IPS DF 4.7 (cell line): ENCODE data around the gene SAMMSON.

Experiments
- DNase-seq: peaks from one replicate; pipeline ENCODE4 v3.0.0-alpha.2; 2013; ENCODE audit warnings: low spot score; ENCODE audit errors: extremely low read depth

SAMMSON gene

DNA sequence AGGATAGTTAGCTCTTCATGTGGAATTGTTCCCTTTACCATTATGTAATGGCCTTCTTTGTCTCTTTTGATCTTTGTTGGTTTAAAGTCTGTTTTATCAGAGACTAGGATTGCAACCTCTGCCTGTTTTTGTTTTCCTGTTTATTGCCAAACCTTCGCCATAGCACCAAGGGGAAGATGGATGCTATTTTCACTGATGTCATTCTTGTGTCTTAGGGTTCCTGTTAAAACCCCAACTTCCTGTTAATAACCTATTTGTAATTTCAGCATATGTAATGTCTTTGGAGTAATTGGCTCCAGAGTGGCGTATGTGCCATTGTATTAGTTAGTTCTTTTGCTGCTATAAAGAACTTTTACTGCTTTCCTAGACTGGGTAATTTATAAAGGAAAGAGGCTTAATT is 10.8 kb downstream of the SAMMSON start:
- DNase-seq: no peak

DNA sequence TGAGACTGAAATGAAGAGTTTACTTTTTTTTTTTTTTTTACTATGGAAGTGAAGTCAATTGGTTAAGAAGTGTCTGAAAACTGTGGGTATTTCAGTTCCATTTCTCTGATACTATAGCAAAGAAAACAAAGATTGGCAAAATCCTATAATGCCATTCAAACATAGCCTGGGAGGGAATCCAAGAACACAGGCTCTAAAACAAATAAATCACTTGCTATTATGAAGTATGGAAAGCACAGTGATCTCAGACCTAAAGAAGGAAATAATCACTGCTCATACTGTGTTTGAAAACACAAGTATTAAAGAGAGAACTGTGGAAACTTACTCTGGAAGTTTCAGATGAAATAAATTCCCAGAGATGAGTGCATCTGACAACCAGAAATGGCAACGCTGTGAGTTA is 12.0 kb downstream of the SAMMSON start:
- DNase-seq: no peak

DNA sequence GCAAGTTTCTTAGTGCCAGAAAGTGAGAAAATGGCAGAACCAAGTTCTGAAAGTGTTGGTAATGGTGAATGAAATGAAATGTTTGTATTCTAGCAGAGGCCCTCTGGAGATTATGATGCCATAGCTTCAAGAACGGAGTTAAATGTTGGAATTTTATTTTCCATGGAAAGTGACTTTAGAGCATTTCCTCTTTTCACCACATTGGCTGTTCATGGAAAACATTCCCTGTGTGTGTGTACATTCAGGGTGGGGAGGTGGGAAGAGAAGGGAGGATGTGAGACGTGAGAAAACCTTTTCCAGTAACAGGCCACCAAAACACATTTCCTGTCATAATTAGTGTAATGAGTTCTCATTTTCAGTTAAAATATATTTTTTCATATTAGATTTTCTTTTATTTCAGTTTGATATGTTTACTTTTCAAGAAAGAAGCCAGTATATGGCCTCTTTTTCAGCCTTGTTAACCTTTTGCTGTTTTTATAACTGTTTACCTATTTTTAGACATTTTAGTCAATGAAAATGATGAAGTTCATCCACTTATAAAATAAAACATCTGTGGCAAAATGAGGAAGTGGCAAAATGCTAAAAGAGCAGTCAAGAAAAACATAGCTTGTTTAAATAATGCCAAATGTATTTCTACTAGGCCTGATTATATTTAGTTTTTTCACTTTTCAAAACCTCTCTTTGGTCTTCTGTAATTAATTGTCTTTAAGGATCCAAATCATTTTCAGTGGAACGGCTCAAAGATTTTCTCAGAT is 21.6 kb downstream of the SAMMSON start:
- DNase-seq: no peak

DNA sequence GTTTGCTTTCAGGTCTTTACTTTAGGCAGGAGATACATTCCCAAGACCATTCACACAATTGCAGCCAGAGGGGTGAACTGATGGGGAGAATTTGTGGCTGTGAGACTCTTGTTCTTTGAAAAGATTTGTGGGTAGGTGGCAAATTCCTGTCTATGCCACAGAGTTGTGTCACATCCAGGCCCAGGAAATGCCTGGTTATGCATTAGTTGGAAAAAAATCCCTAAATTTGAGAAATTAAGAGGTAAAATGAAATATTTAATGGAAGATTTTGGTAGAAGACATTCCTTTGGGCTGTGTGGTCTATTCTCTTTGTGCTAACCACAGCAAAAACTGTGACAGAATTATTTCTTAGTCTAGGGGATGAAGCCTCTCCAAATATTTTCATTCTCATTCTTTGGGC is 28.8 kb downstream of the SAMMSON start:
- no peak for DNase-seq

DNA sequence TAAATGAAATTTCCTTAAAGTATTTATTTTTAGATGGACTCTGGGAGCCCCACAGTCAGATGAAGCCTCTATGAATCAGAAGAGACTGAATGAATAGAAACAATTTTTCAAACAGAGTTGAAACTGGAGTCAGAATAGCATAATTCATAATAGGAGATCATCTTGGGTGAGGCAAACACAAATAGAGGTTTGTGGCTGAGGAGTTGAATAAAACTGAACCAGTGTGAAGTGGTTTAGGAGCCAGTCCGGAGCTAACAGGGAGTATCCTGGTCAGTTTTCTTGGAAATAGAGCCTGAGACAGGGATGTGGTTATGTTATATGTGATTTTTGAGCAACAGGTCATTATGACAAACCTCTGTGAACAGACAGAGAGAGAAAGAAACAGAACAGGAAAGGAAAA is 39.2 kb downstream of the SAMMSON start:
- DNase-seq: no peak

DNA sequence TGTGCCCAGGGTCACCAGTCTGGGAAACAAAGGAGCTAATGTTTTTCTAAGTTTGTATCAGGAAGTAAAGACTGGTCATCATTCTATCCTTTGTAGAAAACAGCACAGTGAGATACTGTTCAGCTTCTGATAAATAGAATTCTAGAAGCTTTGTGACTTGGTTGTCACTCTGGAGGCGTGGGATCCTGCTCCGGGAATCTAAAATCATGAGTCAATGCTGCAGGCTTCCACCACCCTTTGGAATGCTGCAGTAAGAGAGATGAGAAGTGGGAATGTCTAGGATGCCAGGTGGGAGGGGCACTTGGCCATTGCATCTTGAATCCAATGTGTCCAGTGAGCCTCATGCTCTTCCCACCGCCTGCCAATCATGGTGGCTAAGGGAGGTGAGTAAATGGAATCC is 40.9 kb downstream of the SAMMSON start:
- no peak for DNase-seq

DNA sequence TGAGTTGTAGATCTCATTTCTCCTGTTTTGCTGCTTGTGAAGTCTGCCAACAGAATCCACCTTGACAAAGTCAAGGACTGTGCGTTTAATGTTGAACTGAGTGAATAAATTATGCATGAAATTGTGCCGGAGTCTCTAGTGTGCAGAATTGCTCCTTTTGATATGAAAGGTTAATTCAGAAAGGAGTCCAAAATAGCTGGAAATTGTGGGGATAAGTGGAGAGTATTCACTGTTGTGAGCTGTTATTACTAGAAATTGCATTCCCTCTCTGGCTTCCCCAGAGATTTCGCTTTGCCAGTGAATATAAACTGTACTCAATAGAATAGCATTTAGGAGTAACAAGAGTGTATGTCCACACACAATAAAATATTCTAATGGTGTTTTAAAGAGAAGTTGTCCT is 43.1 kb downstream of the SAMMSON start:
- DNase-seq: no peak

DNA sequence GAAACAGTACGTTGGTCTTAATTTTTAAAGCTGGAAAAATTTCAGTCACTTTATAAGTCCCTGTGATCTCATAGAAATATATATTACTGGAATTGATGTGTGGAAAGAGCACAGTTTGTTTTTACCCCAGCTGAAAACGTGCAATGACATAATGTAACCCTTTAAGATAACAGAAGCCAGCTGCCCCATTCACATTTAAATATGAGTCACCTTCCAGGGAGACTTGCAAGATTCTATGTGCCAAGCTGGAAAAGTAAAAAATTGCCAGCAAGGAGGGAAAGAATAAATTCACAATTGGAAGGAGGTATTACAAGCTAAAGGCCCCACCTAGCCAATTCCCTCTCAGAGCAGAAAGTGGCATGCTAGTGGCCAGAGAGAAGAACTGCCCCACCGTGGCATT is 50.2 kb downstream of the SAMMSON start:
- DNase-seq: no peak

DNA sequence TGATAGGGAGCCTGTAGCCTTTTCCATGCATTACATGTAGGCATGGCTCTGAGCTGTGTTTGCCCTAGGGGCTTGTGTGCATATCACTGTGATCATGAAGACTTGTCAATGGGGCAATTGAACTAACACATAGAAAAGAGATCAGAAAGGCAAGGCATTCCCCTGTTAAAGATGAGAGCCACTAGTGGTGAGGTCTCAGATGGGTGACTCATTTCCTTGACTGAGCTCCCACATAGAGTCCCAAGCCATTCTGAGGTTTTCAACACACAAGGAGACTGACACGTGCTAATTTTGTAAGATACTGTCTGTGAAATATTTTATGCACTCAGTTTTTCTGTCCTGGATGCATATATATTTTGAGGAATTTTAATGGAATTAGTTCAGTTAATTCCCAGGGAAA is 53.8 kb downstream of the SAMMSON start:
- no peak for DNase-seq

DNA sequence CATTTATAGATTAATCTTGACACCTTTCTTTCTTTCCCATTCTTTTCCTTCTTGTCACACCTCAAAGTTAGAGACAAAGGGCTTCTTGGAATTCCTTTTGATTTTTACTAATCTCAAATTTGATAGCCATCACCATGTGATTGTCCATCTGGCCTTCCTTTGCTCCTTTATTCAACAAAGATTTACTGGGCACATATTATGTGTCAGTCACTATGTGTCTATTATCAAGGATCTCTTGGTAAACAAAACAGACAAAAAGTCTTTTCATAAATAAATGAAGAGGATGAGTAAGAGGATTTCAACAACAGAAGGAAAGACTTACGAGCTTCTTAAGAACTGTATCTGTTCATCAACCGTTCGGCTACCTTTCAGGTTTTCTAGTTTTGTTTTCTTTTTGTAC is 56.5 kb downstream of the SAMMSON start:
- DNase-seq: no peak

DNA sequence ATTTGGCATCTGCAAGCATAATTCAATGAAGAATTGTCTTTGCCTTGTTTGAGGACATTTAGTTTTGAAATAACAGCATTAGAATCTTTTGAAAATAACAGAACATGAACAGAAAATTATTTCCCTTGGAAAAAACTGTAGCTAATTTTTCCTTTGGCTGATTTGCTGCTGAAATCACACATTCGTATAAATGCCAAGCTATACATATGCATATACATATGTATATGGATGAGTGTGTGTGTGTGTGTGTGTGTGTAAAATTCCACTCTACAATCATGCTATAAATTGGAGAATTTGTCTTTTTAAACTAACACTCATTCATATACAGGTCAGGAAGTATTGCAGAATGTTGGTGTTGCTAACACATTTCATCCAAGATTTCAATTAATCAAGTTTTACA is 57.9 kb downstream of the SAMMSON start:
- no peak for DNase-seq

DNA sequence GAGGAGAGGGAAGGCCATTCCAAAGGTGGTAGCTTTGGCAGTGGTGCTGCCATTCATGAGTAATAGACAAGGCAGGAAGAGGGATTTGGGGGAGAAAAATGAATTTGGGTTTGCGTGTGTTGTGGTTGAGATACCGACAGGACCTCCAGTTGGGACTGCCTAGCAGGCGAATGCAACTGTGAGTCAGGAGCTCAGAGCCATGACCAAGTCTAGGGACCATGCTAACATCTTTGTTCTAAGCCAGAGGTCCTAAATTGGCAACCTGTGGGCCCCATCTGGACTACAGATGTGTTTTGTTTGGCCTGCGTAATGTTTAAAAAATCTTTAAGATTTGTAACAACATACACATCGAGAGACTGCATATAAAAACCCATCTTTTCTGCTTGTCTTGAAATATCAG is 61.6 kb downstream of the SAMMSON start:
- no peak for DNase-seq

DNA sequence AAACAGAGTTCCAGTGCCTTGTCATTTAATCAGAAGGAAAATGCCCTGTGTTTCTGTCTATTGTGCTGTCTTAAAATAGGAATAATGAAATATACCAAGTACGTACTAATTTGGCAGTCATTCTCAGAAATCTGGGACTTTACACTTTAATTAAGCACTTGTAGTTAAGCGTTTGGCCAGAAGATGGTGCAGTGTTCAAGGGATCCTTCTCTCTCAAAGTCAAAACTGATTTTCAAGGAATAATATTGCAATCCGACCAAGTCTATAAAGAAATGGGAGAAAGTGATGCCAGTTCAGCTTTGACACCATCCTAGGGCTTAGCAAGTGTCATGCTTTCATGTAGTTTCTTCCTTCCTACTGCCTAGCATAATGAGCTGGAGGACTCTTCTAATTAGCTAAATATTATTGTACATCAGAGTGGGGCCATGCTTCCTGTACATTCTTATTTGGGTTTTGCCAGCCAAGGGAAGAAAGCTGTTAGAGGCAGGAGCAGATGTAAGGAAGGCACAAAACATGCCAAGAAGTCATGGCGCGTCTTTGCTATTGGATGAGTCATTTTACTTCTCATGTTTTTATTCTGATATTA is 64.8 kb downstream of the SAMMSON start:
- DNase-seq: no peak

DNA sequence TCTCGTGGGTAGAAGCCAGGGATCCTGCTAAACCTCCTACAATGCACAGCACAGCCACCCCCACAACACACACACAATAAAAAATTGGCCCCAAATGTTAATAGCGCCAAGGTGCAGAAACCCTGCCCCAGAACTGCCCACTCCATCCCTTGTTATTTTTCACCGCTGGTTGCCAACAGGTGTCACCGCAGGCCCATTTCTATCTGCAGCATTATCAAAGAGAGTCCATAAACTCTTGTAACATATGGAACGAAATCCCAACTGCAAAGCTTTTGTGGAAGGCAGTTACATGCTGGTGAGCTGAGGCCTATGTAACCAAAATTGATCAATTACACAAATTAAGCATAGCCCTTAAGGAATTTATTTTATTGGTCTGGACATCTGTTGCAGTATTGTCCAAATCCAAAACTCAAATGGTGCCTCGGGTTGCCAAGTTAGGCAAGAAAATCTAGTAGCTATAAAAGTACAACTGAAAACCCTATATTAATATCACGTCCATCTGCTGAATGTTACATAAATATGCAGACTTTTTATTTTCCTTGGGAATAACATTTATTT is 66.2 kb downstream of the SAMMSON start:
- DNase-seq: no peak

DNA sequence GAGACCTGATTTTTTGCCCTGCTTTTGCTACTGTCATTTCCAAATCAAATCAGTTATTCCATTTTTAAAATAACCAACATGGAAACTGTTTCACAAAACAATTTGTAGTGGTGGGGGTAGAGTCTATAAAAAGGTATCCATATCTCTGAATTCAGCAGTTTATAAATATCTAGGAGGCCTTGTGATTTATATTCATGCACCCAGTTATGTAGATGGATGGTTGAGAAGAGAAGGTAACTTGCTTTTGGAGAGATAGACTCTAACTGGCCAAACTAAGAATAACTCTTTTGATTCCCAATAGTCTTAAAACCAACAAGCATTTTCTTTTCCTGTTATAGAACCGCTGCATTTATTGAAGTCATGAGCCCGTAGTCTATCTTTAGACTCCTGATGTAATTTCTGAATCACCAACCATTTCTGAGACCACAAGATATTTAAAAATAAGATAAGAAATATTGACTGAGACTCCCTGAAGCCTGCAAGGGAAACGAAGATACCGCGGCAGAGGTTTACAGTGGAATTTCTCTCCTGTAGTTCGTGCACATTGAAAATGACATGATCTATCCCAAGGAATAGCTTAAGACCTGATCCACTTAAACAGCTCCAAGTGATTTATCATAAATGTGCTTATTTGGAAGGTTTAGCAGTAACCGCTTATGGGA is 68.5 kb downstream of the SAMMSON start:
- no peak for DNase-seq

DNA sequence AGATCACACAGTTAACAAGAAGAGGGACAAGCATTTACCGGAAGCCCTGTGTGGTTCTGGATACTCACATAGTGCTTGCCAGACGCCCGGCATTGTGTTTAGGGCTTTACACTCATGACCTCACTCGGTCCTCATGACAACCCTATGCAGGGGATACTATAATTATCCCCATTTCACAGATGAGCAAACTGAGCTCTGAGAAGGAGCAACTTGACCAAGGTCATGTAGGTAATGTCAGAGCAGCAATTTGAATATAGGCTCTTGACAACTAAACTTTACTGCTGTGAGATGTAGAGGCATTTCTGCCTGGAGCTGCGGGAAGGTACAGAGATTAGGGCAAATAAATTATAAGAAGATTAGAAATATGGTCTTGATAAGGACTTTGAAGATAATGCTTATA is 70.0 kb downstream of the SAMMSON start:
- no peak for DNase-seq

DNA sequence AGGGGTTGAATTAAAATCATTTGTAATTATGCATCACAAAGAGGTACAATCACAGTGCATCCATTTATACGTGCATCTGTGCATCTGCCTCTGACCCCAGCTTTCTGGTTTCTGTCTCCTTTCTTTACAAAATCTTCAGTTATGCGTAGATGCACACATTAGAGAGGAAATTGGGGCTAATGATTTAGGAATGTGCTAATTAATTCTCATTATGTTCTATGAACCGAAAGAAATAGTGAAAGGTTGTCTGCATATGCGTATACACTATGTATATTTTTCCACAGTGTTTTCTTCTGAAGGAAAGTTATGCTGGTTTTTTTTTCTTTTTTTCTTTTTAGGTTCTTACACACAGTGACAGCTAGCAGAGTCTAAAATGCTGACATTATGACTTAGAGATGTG is 71.6 kb downstream of the SAMMSON start:
- no peak for DNase-seq

DNA sequence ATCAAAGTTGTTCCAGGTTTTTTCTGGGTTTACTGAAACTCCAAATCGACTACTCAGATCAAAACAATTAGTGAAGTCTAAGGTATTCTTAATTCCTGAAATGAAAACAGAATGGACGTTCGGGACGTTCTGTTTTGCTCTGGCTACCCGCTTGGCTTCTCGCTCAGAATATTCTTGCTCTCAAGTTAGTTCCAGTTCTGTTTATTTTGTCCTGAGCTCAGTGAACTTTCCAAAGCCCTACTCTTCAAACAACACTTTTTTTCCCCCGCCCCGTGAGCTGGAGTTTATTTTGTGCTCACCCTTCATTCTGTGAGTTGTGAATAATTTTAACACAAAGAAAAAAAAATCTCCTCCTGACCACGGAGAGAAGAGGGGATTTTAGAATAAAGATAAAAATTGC is 72.6 kb downstream of the SAMMSON start:
- DNase-seq: no peak

DNA sequence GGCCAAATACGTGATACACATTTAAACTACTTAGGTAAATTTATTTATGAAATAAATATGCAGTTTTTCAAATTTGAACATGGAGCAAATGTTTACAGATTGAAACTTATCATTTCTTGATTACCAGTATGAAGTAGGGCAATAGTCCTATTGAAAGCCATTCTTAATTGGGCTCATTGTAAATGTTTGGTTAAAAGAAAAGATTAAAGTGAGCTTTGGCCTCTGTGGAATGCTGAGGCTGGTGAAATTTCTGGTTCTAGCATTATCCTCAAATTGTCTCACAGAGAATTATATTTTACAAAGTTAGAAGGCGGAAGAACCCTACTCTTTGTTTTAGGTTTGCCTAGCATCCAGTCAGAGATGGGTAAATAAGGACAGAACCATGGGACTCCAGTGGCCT is 73.2 kb downstream of the SAMMSON start:
- DNase-seq: no peak

DNA sequence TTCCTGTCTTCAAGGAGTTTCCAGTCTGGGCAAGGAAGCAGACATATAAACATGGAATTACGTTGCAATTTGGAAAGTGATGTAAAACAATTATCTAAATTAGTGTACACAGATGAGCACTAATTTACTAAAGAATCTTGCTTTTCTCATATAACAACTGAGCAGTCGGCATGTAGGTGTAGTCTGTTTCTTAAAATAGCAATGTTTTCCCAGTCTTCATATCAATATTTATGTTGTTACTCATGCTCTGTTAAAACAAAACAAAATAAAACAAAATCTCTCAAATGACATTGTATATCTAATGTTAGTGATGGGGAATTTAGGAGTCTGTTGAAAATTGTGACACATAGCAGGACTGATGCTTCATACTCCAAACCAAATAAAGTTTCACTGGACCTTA is 75.6 kb downstream of the SAMMSON start:
- no peak for DNase-seq

DNA sequence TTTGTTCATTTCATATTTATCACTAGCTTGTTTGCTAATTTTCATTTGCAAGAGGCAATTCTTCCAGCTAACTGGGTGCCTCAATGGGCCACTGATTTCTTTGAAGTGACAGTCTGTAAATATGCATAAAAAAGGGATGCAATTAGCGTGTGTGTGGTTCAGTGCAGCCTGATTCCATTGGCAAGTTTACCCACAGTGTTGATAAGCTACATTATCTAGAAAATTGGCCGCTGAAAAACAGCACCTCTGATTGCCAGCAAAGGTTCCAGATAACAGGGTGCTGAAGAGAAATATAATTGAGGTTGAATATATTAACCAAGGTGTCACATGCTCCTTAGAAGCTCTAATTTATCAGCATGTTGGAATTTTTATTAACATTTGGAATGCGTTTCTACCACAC is 76.9 kb downstream of the SAMMSON start:
- DNase-seq: no peak

DNA sequence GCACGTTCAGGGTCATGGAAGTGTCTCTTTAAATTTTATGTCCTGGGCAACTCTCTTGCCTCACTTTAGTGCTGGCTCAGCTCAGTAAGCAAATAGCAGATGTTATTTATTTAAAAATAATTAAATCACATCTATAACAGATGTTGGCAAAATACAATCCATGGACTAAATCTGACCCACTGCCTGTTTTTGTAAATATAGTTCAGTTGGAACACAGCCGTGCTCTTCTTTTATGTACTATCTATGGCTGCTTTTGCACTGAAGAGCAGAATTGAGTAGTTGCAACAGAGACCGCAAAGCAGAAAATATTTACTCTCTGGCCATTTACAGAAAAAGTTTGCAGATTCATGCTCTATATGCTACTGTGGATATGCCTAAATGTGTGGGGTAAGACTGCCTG is 79.2 kb downstream of the SAMMSON start:
- DNase-seq: no peak

DNA sequence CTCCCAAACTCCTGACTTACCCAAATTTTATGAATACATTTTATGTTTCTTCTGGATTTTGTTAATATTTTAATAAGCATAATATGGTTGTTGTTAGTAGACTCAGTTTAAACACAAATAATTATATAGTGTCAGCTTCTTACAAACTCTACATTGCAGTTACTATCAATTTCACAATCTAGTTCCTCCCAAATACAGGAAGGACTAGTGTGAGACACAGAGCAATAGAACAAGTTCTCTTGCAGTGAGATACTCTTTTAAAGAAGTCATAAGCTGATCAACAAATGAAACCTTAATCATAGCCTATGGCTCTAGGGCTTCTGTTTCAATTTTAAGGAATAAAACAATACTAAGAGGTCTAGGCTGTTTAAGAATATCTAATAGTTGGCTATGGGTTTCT is 86.1 kb downstream of the SAMMSON start:
- no peak for DNase-seq
